Activated naive CD4-positive, alpha-beta T cell treated with anti-CD3 and anti-CD28 coated beads, Interleukin-2, amount 50 U/mL, for 16 hours (primary cell): ENCODE results near the gene NAGLU.

Experiments used
- DNase-seq: peaks from one replicate; pipeline ENCODE4 v3.0.0-alpha.2; 2020

The NAGLU gene

GRCh38 chr17:42536048-42536371, at the start of gene NAGLU:
TSS of gene NAGLU (plus strand) at chr17:42536241. CDS start at chr17:42536273, 32 bp downstream.
- peak; percentile 84 for DNase-seq

DNA sequence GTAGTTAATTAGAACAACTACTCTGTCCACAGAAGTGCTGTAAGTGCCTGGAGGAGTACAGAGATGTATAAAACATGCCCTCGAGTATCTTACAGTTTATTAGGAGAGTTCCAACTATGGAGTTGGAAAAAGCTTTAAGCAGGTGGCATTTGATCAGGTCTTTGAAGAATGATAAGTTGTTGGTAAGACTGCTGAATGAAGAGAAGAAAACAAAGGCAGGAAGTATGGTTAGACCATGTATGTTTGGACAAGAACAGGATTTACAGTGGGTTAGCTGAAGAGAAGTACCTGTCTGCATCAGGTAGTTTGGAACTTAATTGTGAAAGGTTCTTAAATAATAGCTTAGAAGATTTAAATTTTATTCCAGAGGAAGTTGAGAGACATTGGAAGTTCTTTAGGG, 48.0 kb upstream of the NAGLU start:
- no peak for DNase-seq

- no peak for DNase-seq
Measured at GRCh38 chr17:42493319-42493718, 42.7 kb upstream of the NAGLU start.

GRCh38 chr17:42494673-42495072, 41.4 kb upstream of the NAGLU start:
- DNase-seq = no peak

- no peak for DNase-seq
Measured at GRCh38 chr17:42498828-42499227, 37.2 kb upstream of the NAGLU start.

DNA sequence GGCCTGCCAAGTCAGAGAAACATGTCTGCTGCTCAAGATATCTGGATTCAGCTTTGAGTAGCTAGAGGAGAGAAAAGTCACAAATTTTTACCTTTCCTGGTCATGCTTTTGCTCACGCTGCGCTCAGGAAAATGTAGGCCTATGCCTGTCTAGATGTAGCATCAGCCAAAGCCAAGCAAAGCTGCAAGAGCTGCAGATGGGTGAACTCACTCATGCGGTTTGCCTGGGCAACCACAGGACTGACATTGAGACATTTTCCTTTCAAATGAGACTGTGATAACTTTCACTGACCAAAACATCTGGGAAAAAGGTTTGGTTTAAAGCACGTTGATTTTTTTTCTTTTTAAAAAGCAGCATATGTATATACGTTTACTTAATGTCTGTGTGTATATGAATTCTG, 34.0 kb upstream of the NAGLU start:
- no peak for DNase-seq

DNA sequence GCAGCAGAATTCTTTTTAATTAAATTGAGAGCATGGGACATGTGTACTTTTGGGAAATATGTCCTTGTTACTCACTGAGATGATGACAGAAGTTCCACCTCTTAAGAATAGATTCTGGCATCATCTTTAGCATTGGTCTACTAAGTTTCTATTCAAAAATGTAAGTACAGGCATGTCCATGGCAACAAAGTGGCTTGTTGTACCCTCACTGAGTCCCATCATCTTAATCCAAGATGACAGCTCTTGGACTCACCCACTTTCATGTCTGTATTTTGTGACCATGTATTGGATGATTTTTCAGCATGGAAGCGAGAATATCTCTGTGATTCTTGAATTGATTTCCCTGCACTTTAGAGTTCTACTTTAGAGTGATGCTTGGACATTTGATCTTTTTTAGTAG, 33.1 kb upstream of the NAGLU start:
- DNase-seq = no peak

DNA sequence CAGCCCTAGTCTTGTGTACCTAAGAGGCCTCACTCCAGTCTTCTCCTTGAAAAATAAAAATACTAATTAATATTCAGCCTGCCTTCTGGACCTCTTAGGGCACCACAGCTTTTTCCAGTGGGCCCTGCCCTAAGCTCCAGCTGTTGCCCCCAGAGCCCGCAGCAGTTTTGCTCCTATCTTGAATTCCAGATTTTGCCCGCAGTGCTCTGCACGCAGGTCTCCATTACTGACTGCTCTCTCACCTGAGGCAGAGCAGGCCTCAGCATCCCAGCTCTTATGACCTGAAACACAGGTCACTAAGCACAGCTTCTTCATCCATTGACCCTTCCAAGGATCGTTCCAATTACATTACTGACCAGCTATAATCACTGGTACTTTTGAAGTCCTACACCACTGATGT, 28.4 kb upstream of the NAGLU start:
- DNase-seq = no peak

GRCh38 chr17:42508426-42509165, 27.4 kb upstream of the NAGLU start:
- no peak for DNase-seq

DNA sequence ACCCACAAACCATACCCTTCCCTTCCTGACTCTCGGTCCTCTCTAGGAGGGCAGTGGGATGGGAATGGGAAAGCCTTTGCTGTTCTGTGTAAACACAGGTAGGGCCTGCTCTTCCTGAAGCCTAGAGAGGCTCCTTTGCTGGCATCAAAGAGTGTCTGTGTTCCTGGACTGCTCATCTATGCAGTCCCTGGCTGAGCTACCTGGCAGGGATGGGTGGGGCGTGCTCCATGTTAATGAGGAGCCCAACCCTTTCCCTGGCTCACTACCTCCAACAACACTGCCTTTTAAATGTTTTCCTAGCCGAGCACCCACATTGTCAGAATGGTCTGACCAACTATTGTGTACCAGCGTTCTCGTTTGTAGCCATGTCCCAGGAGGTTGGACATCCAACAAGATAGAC, 26.6 kb upstream of the NAGLU start:
- no peak for DNase-seq

GRCh38 chr17:42509841-42510240, 26.2 kb upstream of the NAGLU start:
- no peak for DNase-seq

DNA sequence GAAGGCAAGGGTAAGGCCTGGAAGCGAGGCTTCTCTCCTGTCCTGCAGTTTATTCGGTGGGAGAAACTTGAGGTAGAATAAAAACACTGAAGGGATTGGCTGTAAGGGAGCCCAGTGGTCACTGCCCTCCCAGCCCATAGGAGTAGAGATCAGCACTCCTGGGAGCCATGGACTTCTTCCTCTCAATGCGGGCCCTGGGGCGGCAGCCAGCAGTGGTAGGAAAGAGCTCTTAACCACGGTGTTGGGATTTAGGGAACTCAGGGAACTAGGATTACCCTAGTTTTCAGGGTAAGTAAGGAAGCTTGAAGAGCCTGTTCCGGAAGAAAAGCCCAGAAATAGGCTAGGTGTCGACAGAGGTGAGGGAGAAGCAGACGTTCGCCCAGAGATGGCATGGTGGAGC, 23.8 kb upstream of the NAGLU start:
- DNase-seq = no peak

DNA sequence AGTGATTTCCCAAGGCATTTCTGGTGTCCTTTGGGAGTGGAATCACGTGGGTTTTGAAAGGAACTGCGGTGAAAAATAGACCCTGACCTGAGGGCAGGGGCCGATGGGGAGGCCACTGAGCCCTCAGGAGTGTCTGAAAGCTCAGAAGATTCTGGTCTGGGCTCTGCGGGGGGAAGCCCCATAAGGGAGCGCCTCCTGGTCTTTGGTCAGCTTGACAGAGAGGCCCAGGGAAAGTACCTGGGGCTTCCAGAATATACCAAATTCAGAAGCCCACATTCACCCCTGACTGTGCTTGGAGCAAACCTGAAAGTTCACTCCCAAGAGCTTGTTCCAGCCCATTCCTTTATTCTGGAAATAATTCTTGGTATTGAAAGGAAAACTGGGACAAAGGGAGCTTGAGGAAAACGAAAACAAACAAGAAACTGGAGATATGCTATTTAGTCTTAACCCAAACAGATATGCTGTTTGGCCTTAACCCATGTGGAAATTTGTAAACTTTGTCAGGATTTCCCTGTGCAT, 23.2 kb upstream of the NAGLU start:
- no peak for DNase-seq

GRCh38 chr17:42513686-42514085, 22.4 kb upstream of the NAGLU start:
- DNase-seq = no peak

GRCh38 chr17:42514279-42514678, 21.8 kb upstream of the NAGLU start:
- no peak for DNase-seq

DNA sequence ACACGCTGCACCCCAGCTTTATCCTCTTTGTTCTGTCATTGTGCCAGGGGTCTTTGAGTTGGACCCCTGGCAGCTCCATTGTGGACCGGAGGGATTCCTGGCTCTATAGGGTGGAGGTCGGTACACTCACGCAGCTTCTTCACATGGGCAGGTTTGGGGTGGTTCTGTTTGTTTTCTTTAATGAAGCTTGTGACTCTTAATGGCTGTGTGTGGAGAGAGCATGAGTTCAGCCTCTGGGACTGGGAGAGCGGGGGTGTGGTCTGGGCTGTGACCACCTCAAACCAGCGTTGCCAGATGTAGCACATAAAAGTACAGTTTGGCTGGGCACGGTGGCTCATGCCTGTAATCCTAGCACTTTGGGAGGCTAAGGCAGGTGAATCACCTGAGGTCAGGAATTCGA, 21.2 kb upstream of the NAGLU start:
- DNase-seq = no peak

DNA sequence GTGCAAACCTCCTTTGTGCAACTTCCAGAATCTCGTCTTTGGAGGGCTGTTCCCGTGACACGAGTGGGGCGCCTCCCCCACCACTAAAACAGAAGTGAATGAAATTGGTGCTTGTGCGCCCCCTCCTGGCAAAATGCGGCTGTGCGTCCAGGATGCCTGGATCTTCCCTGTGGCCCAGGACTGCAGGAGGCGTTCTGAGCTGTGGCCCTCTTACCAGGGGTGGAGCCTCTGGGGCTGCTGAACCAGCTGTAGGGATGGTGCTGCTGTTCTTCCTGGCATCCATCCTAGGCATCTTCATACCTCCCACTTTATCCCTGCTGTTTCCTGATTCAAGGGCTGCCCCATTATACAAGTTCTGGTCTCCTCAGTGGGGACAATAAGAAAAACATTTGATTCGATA, 18.5 kb upstream of the NAGLU start:
- peak; percentile 77 for DNase-seq

GRCh38 chr17:42518046-42518754, 17.8 kb upstream of the NAGLU start:
- DNase-seq = no peak

GRCh38 chr17:42518755-42519545, 17.1 kb upstream of the NAGLU start:
- no peak for DNase-seq

DNA sequence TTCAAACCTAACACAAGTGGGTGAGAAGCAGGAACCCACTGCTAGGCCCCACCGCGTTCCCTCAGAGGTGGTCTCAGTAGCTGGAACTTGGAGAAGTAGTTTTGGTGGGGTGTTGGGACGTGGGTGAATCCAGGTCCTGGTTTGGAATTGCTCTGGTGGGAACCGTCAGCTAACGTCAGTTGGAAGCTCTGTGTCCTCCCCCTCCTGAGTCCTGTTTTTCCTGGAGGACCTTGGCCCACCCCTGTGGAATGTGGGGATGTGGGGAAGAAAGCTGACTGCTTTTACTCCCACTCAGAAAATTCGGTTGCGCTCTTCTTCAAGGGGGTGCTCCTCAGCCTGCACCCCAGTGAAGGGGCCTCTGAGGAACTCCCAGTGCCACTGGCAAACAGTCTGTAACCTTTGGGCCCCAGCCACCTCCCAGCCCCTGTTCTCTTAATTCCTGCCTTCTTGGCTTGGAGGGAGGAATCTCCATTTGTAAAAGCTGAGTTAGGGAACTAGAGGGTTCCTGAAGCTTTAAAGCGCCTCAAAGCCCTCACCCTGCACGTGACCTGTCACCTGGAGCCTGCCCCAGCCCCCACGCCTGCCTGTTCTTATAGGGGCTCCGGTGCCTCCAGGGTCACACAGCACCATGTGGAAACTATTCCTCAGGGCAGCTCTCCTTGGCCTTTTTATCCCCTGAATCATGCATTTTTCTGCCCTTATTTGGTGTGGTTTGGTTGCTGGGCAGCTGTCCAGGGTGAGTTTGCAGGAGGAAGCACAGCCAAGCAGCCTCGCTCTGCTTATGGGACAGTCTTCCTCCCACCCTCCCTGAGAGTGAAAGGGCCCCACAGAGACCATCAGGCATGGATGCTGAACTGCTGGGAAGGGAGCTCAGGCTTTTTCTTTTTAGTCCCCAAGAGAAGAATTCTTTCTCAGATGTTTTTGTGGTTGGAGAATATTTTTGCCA, 16.2 kb upstream of the NAGLU start:
- no peak for DNase-seq

GRCh38 chr17:42520540-42520951, 15.5 kb upstream of the NAGLU start:
- DNase-seq = no peak

DNA sequence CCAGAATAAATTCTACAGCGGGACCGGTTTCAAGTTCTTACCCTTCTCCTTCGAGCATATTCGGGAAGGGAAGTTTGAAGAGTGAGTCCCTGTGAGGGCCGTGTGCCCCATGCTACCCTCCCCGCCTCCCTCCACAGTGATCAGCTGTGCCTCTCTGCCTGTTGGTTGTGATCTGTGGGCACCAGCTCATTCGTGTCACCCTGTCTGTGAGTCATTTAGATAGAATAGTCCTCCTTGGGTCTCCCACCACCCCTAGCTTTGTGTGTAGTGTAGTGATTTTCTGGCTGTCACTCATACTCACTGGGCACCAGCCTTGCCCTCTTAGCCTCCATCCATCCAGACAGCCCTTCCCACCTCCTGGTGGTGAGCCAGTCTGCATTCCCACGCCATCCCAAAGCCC, 15.0 kb upstream of the NAGLU start:
- DNase-seq = no peak
